GM18498 (cell line): Measurements from ENCODE around the gene MRTO4.
"Not testable (repeated sequence)": the region's sequence is repeated elsewhere in the genome, so short reads cannot be mapped to it uniquely, and the experiment has no call there.

ENCODE experiments used
- ATAC-seq: cut with Tn5 transposase; IDR thresholded peaks from one replicate; pipeline ENCODE4 v1.9.1; 2021; ENCODE audit warnings: mild to moderate bottlenecking, moderate library complexity; ENCODE audit not compliant: unreplicated experiment

Gene MRTO4

GRCh38 chr1:19251305-19252196 is at the start of gene MRTO4, which contains the start of gene EMC1:
Gene MRTO4, plus strand, starts transcription at chr1:19251805. Its CDS starts 31 bp downstream, at chr1:19251836.
Gene EMC1, minus strand, starts transcription at chr1:19251524. Its CDS starts 15 bp downstream, at chr1:19251509.
- ATAC-seq: peak; percentile 83

- no peak for ATAC-seq
Observed at GRCh38 chr1:19202396-19202795, 49.2 kb upstream of the MRTO4 start.

GRCh38 chr1:19203440-19203839 is 48.2 kb upstream of the MRTO4 start:
- ATAC-seq: no peak

- no peak for ATAC-seq
Observed at GRCh38 chr1:19204446-19205266, 46.9 kb upstream of the MRTO4 start.

- ATAC-seq: no peak
Observed at GRCh38 chr1:19205403-19205802, 46.2 kb upstream of the MRTO4 start.

GRCh38 chr1:19205845-19206244 is 45.8 kb upstream of the MRTO4 start:
- no peak for ATAC-seq

- no peak for ATAC-seq
Observed at GRCh38 chr1:19206947-19207346, 44.7 kb upstream of the MRTO4 start.

GRCh38 chr1:19208710-19209438 is 42.7 kb upstream of the MRTO4 start:
- no peak for ATAC-seq

- peak; percentile 37 for ATAC-seq
Observed at GRCh38 chr1:19209439-19209989, 42.1 kb upstream of the MRTO4 start.

GRCh38 chr1:19209990-19210771 is 41.4 kb upstream of the MRTO4 start, which contains the start of gene UBR4:
Gene UBR4, minus strand, starts transcription at chr1:19210266. Its CDS starts 18 bp downstream, at chr1:19210248.
- ATAC-seq: peak; percentile 90

GRCh38 chr1:19210772-19211549 is 40.6 kb upstream of the MRTO4 start:
- no peak for ATAC-seq

- no peak for ATAC-seq
Observed at GRCh38 chr1:19212167-19212566, 39.4 kb upstream of the MRTO4 start.

GRCh38 chr1:19213580-19213979 is 38.0 kb upstream of the MRTO4 start:
- ATAC-seq: no peak

GRCh38 chr1:19216585-19216984 is 35.0 kb upstream of the MRTO4 start:
- not testable (repeated sequence) for ATAC-seq

- no peak for ATAC-seq
Observed at GRCh38 chr1:19219451-19219850, 32.2 kb upstream of the MRTO4 start.

GRCh38 chr1:19220080-19220846 is 31.3 kb upstream of the MRTO4 start:
- no peak for ATAC-seq

- ATAC-seq: no peak
Observed at GRCh38 chr1:19220991-19221390, 30.6 kb upstream of the MRTO4 start.

GRCh38 chr1:19222573-19222972 is 29.0 kb upstream of the MRTO4 start:
- ATAC-seq: no peak
